ENCODE results near the gene KAT7. TPM values are rescaled to one million over a fixed set of nuclear protein-coding genes. Genes with fewer than 3 reads are reported as not detected.

The KAT7 gene
- total RNA-seq, 1 donor from 2014 or later: 30.5 TPM

DNA sequence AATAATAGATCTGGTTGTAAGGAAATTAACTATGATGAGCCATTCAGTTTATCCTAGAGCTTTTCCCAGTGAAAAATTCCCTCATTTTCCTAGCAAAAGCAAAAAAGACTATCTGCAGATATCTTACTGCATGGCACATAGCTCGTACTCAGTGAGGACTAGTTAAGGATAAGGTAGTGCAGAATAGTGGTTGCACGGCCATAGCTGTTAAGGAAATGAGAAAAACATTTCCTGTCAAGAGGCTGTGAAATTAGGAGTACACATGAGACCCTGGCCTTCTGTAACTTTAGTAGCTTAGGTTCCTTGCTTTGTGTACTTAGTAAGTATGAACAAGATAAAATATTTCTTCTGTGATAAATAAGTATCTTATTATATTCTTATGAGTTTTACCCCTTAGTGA, 10.3 kb downstream of the KAT7 start:
- Histone ChIP-seq H3K27me3 (ENCODE audit: control insufficient read depth, insufficient read depth, low read length) (no peaks in the 10 kb centered on the region), H3K4me3 (ENCODE audit: low read depth, low read length) (no peak overlapping the region), H3K36me3 (ENCODE audit: control insufficient read depth, insufficient read depth, low read length) (no peaks in the 10 kb centered on the region)
- no peak for DNase-seq (ENCODE audit: low read depth)
- no peak for TF ChIP-seq CTCF (IDR thresholded peaks at IDR 0.05; ENCODE audit: insufficient read depth, low read length, poor library complexity, severe bottlenecking)

GRCh38 chr17:49809056-49809455, 20.6 kb downstream of the KAT7 start:
- no peaks in the 10 kb centered on the region for H3K36me3 ChIP-seq (ENCODE audit: control insufficient read depth, insufficient read depth, low read length)
- no peak for TF ChIP-seq CTCF (IDR thresholded peaks at IDR 0.05; ENCODE audit: insufficient read depth, low read length, poor library complexity, severe bottlenecking)
- DNase-seq (ENCODE audit: low read depth): no peak
- H3K4me3 ChIP-seq (ENCODE audit: low read depth, low read length): no peak overlapping the region
- no peaks in the 10 kb centered on the region for H3K27me3 ChIP-seq (ENCODE audit: control insufficient read depth, insufficient read depth, low read length)

- no peak for TF ChIP-seq CTCF (IDR thresholded peaks at IDR 0.05; ENCODE audit: insufficient read depth, low read length, poor library complexity, severe bottlenecking)
- H3K36me3 ChIP-seq (ENCODE audit: control insufficient read depth, insufficient read depth, low read length): peaks cover 2% of the 10 kb centered on the region
- H3K4me3 ChIP-seq (ENCODE audit: low read depth, low read length): no peak overlapping the region
- H3K27me3 ChIP-seq (ENCODE audit: control insufficient read depth, insufficient read depth, low read length): no peaks in the 10 kb centered on the region
- no peak for DNase-seq (ENCODE audit: low read depth)
Observed at GRCh38 chr17:49814781-49815529, 26.5 kb downstream of the KAT7 start.

DNA sequence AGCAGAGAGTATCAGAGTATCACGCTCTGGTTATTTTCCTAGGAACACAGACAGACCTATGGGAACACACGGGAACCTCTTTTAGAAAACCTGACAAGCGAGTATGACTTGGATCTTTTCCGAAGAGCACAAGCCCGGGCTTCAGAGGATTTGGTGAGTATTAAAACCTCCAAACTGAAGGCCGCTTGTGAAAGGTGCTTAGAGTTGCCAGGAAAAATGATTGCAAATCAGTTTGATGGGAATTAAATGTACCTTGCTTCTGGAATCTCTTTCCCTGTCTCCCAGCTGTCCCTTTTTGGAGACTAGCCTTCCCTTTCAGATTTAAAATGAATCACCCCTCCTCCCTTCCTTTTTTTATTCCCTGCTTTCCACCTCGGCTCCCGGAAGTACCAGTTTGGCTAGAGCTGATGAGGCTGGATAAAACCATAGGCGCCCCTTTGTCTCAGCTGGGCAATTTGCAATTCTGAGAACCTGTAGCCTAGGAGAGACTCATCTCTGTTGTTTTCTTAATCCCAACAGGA, 27.3 kb downstream of the KAT7 start:
- Histone ChIP-seq H3K36me3 (ENCODE audit: control insufficient read depth, insufficient read depth, low read length) (peaks cover 2% of the 10 kb centered on the region), H3K4me3 (ENCODE audit: low read depth, low read length) (no peak overlapping the region), H3K27me3 (ENCODE audit: control insufficient read depth, insufficient read depth, low read length) (no peaks in the 10 kb centered on the region)
- DNase-seq (ENCODE audit: low read depth): no peak
- TF ChIP-seq CTCF (IDR thresholded peaks at IDR 0.05; ENCODE audit: insufficient read depth, low read length, poor library complexity, severe bottlenecking): no peak

- TF ChIP-seq CTCF (IDR thresholded peaks at IDR 0.05; ENCODE audit: insufficient read depth, low read length, poor library complexity, severe bottlenecking): no peak
- H3K36me3 ChIP-seq (ENCODE audit: control insufficient read depth, insufficient read depth, low read length): peaks cover 2% of the 10 kb centered on the region
- no peak overlapping the region for H3K4me3 ChIP-seq (ENCODE audit: low read depth, low read length)
- no peak for DNase-seq (ENCODE audit: low read depth)
- no peaks in the 10 kb centered on the region for H3K27me3 ChIP-seq (ENCODE audit: control insufficient read depth, insufficient read depth, low read length)
Observed at GRCh38 chr17:49817993-49818392, 29.5 kb downstream of the KAT7 start.

GRCh38 chr17:49819138-49819537, 30.7 kb downstream of the KAT7 start:
- TF ChIP-seq CTCF (IDR thresholded peaks at IDR 0.05; ENCODE audit: insufficient read depth, low read length, poor library complexity, severe bottlenecking): no peak
- peaks cover 2% of the 10 kb centered on the region for H3K36me3 ChIP-seq (ENCODE audit: control insufficient read depth, insufficient read depth, low read length)
- DNase-seq (ENCODE audit: low read depth): no peak
- H3K4me3 ChIP-seq (ENCODE audit: low read depth, low read length): no peak overlapping the region
- no peaks in the 10 kb centered on the region for H3K27me3 ChIP-seq (ENCODE audit: control insufficient read depth, insufficient read depth, low read length)

All from kidney epithelial cell (primary cell).